NOMO-1 treated with DMSO at 0.1 percent for 48 hours (cell line): ENCODE data around the gene NIFK.
A peak's percentile ranks its signal among the peaks of the same experiment; 100 is the strongest.
"Not testable (repeated sequence)": the region's sequence is repeated elsewhere in the genome, so short reads cannot be mapped to it uniquely, and the experiment has no call there.

ENCODE experiments used
- DNase-seq: peaks from one replicate; lab custom pipeline; 2025; ENCODE audit not compliant: unreplicated experiment; lab: John Stamatoyannopoulos, UW

NIFK gene

DNA sequence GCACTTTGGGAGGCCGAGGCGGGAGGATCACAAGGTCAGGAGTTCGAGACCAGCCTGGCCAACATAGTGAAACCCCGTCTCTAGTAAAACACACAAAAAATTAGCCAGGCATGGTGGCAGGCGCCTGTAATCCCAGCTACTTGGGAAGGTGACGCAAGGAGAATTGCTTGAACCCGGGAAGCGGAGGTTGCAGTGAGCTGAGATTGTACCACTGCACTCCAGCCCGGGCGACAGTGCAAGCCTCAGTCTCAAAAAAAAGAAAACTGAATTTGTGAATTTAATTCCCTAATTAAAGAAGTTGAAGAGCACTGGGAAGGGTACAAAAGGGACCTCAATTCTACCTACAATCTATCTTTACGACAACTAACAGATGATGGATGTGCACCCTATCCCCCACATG is 2.1 kb downstream of the NIFK start:
- not testable (repeated sequence) for DNase-seq

DNA sequence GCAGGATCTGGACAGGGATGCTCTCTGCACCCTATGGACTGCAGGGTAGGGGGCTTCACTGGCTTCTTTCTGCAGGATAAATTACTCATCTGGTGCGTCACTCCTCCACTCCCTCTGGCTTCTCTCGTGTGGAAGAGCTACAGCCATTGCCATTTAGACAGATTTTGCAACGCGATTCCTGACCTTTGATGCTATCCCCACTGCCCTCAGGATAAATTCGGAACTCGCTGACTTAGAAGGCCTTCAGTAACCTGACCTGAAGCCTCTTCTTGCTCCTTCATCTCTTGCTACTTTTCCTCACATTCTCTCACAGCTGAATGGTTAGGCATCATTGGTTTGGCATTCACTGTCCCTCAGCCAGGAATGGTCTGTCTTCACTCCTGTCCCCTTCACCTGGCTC is 5.3 kb downstream of the NIFK start:
- no peak for DNase-seq

GRCh38 chr2:121727950-121728349 is 8.7 kb downstream of the NIFK start:
- DNase-seq = no peak

DNA sequence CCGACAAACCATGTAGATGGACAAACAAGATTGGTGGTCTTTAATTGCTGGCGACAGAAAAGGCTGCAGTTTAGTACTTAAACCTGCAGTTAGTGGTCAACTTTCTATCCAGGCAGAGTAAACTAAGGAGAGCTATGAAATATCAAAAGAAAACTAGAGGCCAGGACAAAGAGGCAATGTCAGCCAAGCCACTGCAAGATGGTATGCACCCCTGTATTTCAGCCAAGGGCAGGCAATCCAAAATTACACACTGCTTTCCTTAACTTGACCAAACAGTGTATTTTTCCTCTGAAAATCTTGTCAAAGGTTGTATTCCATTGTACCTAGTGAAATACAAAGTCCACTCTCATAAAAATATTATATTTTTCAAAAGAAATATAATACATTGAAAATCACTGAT is 9.3 kb downstream of the NIFK start:
- DNase-seq = no peak

DNA sequence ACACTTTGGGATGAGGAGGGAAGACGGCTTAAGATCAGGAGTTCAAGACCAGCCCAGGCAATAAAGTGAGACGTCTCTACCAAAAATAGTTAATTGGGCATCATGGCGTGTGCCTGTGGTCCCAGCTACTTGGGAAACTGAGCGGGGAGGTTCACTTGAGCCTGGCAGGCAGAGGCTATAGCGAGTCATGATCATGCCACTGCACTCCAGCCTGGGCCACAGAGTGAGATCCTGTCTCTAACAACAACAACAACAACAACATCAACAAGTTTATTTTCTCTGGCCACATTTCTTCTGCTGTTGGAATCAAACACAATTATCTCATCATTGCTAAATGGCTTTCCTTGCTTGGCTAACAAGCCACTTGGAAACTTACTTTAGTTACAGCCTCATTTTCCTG is 13.4 kb downstream of the NIFK start:
- DNase-seq = no peak

DNA sequence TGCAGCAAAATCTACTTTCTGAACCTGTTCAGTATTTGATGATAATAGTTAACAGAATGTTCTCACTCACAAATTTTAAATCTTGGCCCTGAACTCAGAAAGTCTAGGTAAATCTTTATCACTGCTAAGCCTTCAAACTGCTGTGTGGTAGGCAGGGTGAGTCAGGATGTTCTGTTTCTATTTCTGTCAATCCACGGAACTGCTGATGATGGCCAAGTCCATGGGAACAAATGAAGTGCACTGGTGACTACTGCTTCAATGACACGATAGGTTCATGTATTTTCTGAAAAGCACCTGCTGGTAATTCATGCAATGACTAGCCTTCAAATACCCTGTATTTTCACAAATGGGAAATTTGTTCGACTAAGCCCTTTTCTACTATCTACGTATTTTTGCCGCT is 14.2 kb downstream of the NIFK start:
- no peak for DNase-seq

- peak; percentile 53 for DNase-seq
These were observed 14.7 kb downstream of the NIFK start for GRCh38 chr2:121721926-121722325.

GRCh38 chr2:121717529-121717928 is 19.1 kb downstream of the NIFK start:
- no peak for DNase-seq

GRCh38 chr2:121716126-121716525 is 20.5 kb downstream of the NIFK start:
- DNase-seq = no peak

GRCh38 chr2:121711481-121711880 is 25.2 kb downstream of the NIFK start:
- not testable (repeated sequence) for DNase-seq

GRCh38 chr2:121710470-121711170 is 26.1 kb downstream of the NIFK start:
- DNase-seq = no peak

DNA sequence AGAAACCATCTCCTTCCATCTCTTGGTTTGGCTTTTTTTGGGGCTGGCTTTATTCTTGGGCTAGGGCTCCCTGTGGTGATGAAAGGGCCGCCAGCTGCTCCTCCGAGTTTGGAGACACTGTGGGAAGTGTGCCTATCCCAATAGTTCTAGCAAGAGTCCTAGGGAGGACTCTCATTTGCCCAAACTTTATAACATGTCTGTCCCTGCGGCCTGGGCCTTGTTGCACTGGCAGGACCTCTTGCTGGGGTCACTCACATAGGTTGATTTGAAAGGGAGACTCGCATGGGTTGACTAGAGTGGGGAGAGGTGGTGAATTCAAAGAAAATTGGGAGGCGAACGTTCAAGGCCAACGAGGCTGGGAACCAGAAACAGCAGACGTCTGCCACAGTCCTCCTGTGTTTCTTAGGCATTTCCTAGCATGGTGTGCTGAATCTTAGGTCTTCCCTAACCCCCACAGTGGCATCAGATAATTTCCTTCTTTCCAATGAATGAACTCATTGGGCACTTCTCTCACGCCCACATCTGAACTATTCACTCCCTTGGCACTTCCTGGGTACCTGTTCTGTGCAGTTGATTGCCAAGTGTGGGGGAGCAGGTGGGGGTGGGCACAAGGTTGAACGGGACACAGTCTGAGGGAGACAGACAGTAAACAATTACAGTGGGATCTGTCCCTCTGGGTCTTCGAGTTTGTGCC is 26.8 kb downstream of the NIFK start:
- no peak for DNase-seq

GRCh38 chr2:121707920-121708361 is 28.7 kb downstream of the NIFK start:
- DNase-seq = no peak

DNA sequence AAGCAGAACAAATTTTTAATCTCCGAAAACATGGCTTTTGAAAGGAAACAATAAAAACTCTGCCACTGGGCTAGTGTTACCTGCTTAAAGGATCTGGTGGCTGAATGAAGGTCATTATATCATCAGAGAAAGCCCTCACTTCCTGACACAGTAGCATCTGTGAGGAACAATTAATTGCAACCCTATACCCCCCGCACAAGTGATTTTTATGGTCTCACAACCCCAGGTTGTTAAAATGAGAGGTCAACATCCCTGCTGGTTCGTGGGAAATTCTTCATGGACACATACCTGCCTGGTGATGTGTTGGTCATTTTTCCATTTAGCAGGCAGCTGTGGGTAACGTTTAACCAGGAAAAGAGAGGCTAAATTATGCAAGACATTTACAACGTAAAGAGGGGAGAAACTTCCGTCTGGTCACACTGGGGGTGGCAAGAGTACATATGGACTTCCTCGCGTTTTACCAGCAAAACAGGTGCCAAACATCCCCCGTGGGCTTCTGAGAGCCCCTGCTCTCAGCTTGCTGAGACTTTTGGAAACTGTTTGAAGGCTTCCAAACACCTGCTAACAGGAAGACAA is 29.2 kb downstream of the NIFK start:
- peak; percentile 31 for DNase-seq

- DNase-seq = no peak
These were observed 30.7 kb downstream of the NIFK start for GRCh38 chr2:121705958-121706357.

- no peak for DNase-seq
These were observed 31.3 kb downstream of the NIFK start for GRCh38 chr2:121705390-121705789.

DNA sequence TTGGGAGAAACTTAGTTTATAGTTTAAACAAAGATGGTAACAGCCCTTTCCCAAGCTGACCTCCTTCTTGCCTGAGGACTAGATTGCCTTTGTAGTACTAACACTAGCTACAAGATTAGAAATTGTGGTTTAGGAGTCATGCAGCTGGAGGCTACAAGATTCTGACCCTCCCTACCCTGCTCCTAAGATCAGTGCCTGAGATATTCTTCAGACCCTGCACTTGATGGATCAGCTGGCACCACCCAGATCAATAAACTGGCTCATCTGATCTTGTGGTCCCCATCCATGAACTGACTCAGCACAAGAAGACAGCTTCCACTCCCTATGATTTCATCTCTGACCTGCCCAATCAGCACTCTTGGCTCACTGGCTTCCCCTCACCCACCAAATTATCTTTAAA is 34.9 kb downstream of the NIFK start:
- DNase-seq = not testable (repeated sequence)

DNA sequence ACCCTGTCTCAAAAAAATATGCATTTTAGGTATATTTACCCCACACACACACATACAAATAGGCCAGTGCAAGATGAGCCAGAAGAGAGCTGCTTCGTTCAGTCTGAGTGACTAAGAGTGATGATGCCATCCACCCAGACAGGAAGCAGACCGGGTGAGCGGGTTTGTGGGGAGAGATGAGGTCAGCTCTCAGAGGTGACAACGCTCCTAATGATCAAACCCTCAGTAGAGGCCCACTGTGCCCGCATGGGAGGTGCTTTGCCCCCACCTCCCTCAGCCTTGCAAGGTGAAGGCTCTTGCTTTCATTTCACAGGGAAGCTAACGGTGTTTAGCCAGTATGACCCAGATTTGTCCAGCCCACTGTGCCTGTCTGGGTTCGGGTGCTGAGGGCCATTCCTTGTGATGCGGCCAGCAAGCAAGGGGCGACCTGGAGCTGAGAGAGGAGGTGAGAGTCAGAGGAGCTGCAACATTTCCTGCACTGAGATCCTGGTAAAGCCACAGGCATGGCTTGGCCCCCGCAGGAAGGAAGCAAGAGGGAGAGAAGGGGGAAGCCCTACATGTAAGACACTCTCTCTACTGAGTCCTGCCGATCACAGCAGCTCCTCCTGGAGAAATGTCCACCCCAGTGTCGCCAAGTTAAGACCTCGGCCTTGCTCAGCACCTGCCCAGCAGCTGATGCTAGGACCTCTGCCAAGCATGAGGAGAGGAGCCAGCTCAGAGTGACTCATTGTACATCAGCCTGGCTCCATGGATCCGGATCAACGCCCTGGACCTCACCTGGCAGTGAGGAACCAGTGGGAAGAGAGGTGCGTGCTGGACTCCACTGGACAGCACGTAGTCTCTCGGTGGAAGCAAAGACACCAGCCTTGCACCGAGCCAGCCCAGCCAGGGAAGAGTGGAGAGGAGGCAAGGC is 37.0 kb downstream of the NIFK start:
- DNase-seq = peak; percentile 95

DNA sequence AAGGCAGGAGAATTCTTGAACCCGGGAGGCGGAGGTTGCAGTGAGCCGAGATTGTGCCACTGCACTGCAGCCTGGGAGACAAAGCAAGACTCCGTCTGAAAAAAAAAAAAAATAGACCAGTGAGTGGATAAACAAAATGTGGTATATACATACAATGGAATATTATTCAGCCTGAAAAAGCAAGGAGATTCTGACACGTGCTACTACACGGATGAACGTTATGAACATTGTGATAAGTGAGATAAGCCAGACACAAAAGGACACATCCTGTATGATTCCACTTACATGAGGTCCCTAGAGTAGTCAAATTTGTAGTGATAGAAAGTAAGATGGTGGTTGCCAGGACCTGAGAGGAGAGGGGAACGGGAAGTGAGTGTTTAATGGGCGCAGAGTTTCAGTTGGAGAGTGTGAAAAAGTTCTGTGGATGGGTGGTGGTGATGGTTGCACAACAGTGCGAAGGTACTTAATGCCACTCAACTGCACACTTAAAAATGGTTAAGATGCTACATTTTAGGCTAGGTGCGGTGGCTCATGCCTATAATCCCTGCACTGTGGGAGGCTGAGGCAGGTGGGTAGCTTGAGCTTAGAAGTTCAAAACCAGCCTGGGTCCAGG is 38.3 kb downstream of the NIFK start:
- peak; percentile 65 for DNase-seq

DNA sequence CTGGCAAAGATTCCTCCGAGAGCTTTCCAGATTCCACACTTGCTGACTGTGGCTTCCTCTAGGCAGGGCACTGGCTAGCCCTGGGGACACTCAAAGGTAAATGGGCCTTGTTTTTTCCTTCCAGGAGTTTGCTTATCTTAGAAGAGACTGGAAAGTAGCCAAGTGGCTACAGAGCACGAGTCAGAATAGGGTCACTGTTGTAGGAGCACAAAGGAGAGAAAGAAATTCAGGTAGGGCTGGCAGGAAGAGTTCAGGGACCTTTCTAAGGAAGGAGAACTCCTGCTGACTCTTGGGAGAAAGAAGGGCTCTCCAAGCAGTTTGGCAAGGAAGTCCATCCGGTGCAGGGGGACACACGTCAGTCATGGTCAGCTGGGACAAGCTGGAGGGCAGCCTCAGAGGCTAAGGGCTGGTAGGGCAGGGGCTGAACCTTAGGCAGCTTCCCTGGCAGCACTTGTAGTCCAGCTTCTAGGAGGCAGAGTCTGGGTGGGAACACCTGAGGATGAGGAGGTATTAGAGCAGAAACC is 39.5 kb downstream of the NIFK start:
- no peak for DNase-seq
